Measurements from ENCODE around the gene METTL2B. TPM values are rescaled to one million over a fixed set of nuclear protein-coding genes. Genes with fewer than 3 reads are reported as not detected.
"Not testable (repeated sequence)": the region's sequence is repeated elsewhere in the genome, so short reads cannot be mapped to it uniquely, and the experiment has no call there.

Gene METTL2B
- total RNA-seq, 6 experiments from 2014 or later = 25.5 to 33.6 (median 31.7) TPM

GRCh38 chr7:128497405-128497804 lies 20.9 kb downstream of the METTL2B start:
- DNase-seq = no peak
- H3K36me3 Mint-ChIP-seq (ENCODE audit: low read depth) = no peaks in the 10 kb centered on the region; the same call in 1 of the 2 replicates
- peaks cover 1% of the 10 kb centered on the region; the same call in 1 of the 2 replicates for H3K27me3 Mint-ChIP-seq (ENCODE audit: insufficient read depth)
- TF ChIP-seq, protein P1, sequence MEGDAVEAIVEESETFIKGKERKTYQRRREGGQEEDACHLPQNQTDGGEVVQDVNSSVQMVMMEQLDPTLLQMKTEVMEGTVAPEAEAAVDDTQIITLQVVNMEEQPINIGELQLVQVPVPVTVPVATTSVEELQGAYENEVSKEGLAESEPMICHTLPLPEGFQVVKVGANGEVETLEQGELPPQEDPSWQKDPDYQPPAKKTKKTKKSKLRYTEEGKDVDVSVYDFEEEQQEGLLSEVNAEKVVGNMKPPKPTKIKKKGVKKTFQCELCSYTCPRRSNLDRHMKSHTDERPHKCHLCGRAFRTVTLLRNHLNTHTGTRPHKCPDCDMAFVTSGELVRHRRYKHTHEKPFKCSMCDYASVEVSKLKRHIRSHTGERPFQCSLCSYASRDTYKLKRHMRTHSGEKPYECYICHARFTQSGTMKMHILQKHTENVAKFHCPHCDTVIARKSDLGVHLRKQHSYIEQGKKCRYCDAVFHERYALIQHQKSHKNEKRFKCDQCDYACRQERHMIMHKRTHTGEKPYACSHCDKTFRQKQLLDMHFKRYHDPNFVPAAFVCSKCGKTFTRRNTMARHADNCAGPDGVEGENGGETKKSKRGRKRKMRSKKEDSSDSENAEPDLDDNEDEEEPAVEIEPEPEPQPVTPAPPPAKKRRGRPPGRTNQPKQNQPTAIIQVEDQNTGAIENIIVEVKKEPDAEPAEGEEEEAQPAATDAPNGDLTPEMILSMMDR (IDR thresholded peaks at IDR 0.05) = no peak
- no peaks in the 10 kb centered on the region for H3K4me1 Mint-ChIP-seq (ENCODE audit: low read depth)
- H3K4me3 Mint-ChIP-seq = no peak overlapping the region
- no peaks in the 10 kb centered on the region for H3K9me3 Mint-ChIP-seq
- no peak overlapping the region for H3K27ac Mint-ChIP-seq

DNA sequence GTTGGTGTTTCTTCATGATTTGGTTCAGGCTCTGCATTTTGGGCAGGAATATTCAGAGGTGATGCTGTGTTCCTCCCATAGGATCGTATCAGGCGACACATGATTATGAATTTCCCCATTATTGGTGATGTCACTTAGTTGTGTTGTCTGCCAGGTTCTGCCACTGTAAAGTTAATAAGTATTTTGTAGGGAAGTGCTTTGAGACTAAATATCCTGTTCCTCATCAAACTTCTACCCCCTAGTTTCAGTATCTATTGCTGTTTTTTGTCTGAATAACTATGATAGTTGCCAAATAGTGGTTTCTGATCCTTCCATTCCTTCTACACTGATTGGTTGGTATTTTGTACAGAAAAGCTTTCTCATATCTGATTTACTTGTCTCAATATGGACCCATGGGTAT lies 28.9 kb downstream of the METTL2B start:
- not testable (repeated sequence) for H3K9me3 Mint-ChIP-seq; H3K27me3 Mint-ChIP-seq (ENCODE audit: insufficient read depth); H3K36me3 Mint-ChIP-seq (ENCODE audit: low read depth); H3K4me3 Mint-ChIP-seq; DNase-seq; H3K4me1 Mint-ChIP-seq (ENCODE audit: low read depth); H3K27ac Mint-ChIP-seq

DNA sequence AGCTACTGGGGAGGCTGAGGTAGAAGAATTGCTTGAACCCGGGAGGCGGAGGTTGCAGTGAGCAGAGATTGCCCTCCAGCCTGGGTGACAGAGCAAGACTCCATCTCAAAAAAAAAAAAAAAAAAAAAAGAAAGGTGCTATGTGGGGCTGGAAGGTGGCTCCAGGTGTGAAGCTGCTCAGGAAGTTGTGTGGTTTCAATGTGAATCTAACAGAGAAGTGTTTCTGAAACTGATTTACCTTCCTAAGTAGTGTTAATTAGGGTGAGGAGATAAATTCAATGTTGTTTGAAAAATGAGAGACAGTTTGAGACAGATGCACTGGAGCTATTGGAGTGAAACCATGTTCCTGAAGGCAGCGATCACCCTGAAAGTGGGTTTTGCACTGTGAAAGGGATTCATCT lies 30.3 kb downstream of the METTL2B start:
- H3K9me3 Mint-ChIP-seq = not testable (repeated sequence)

DNA sequence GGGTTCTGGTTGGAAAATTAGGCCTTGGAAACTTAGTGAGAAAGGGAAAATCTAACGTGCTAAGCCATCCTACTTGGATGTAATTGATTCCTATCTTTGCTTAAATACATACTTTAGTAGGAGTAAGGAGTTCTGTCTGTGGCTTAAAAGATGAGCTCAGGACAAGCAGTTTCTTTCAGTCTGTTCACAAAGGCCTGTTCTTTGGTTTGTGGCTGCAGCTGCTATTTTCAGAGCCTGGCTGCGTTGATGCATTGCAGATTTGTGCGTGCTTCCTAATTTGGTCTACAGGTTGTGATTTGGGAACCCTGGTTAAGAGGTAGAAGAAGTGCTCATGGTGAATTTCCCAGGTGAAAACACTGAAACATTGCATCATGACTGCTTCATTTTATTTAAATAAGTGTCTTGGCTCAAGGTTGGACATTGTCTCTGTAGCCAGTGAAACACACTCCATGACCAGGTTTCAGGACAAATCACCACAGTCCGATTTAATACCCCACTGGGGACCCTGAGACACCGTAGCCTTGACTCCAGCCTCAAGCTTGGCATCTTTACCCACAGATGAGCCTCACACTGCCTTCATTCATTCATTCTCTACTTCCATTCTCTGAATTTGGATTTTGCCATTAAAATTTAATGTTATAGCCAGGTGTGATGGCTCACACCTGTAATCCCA lies 30.9 kb downstream of the METTL2B start:
- H3K4me3 Mint-ChIP-seq; H3K4me1 Mint-ChIP-seq (ENCODE audit: low read depth); DNase-seq; H3K27me3 Mint-ChIP-seq (ENCODE audit: insufficient read depth); H3K9me3 Mint-ChIP-seq; H3K27ac Mint-ChIP-seq; H3K36me3 Mint-ChIP-seq (ENCODE audit: low read depth): not testable (repeated sequence)

More for the DNA sequence above, 30.3 kb downstream of the METTL2B start:
- H3K27ac Mint-ChIP-seq; H3K4me1 Mint-ChIP-seq (ENCODE audit: low read depth); H3K27me3 Mint-ChIP-seq (ENCODE audit: insufficient read depth); H3K36me3 Mint-ChIP-seq (ENCODE audit: low read depth); H3K4me3 Mint-ChIP-seq; DNase-seq: not testable (repeated sequence)

DNA sequence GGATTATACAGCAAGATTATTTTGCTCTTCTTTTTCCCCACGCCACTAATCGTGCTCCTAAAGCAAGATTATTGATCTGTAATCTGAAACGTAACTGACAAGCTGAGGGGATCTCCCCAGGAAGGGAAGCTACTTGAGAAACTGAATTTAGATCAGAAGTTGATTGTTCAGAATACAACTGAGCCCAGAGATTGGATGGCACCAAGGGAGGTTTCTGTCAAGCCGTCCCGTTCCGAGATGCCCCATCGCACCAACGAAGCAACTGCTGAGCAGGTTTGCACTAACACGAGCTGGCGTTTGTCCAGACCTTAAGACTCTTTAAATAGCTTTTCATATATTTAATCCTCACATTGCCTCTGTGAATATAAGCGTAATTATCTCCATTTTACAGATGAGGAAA lies 35.1 kb downstream of the METTL2B start:
- not testable (repeated sequence) for H3K4me1 Mint-ChIP-seq (ENCODE audit: low read depth); H3K27ac Mint-ChIP-seq; H3K4me3 Mint-ChIP-seq; H3K27me3 Mint-ChIP-seq (ENCODE audit: insufficient read depth); H3K9me3 Mint-ChIP-seq; DNase-seq; H3K36me3 Mint-ChIP-seq (ENCODE audit: low read depth)

- not testable (repeated sequence) for DNase-seq; H3K36me3 Mint-ChIP-seq (ENCODE audit: low read depth); H3K27ac Mint-ChIP-seq; H3K9me3 Mint-ChIP-seq; H3K4me1 Mint-ChIP-seq (ENCODE audit: low read depth); H3K27me3 Mint-ChIP-seq (ENCODE audit: insufficient read depth); H3K4me3 Mint-ChIP-seq
Measured at GRCh38 chr7:128515232-128515631, 38.7 kb downstream of the METTL2B start.

GRCh38 chr7:128517023-128517422 lies 40.5 kb downstream of the METTL2B start:
- not testable (repeated sequence) for H3K27me3 Mint-ChIP-seq (ENCODE audit: insufficient read depth); H3K4me3 Mint-ChIP-seq; DNase-seq

DNA sequence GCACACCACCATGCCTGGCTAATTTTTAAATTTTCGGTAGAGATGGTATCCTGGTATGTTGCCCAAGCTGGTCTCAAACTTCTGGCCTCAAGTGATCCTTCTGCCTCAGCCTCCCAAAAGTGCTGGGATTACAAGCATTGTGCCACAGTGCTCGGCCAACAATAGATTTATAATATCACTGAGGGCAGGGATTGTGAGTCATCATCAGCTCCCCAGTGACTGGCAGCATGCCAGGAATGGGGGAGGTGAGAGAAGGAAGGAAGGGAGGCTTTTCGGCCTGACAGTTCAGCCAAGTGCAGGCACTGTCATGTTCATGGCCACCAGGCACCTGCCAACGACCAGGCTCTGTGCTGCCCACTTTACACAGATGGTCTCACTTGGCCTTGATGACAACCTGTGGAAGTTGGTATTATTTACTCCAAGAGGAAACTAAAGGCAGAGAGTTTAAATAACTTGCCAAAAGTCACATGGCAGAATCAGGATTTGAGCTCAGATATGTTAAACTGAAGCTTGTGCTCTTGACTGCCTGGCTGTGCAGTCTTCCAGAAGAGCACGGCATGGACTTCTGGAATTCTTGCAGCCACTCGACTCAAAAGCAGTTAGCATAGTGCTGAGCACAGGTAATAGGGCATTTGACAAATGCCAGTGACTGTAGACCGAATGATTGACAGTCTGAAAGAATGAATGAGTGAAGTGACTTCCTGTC lies 46.8 kb downstream of the METTL2B start:
- H3K4me3 Mint-ChIP-seq; H3K9me3 Mint-ChIP-seq; H3K36me3 Mint-ChIP-seq (ENCODE audit: low read depth); H3K27me3 Mint-ChIP-seq (ENCODE audit: insufficient read depth); H3K4me1 Mint-ChIP-seq (ENCODE audit: low read depth): not testable (repeated sequence)
- peak; percentile 66 for DNase-seq
- H3K27ac Mint-ChIP-seq = peak overlapping the region; percentile 59

More at GRCh38 chr7:128517023-128517422, 40.5 kb downstream of the METTL2B start:
- H3K9me3 Mint-ChIP-seq; H3K27ac Mint-ChIP-seq; H3K36me3 Mint-ChIP-seq (ENCODE audit: low read depth); H3K4me1 Mint-ChIP-seq (ENCODE audit: low read depth): not testable (repeated sequence)

GRCh38 chr7:128523932-128524524 lies 47.5 kb downstream of the METTL2B start:
- not testable (repeated sequence) for H3K9me3 Mint-ChIP-seq; H3K27me3 Mint-ChIP-seq (ENCODE audit: insufficient read depth); H3K36me3 Mint-ChIP-seq (ENCODE audit: low read depth); H3K27ac Mint-ChIP-seq; DNase-seq; H3K4me3 Mint-ChIP-seq; H3K4me1 Mint-ChIP-seq (ENCODE audit: low read depth)

GRCh38 chr7:128525584-128525983 lies 49.0 kb downstream of the METTL2B start:
- not testable (repeated sequence) for DNase-seq; H3K27ac Mint-ChIP-seq; H3K4me3 Mint-ChIP-seq; H3K27me3 Mint-ChIP-seq (ENCODE audit: insufficient read depth); H3K9me3 Mint-ChIP-seq; H3K36me3 Mint-ChIP-seq (ENCODE audit: low read depth)
- H3K4me1 Mint-ChIP-seq (ENCODE audit: low read depth) = peaks cover 15% of the 10 kb centered on the region

- not testable (repeated sequence) for H3K27ac Mint-ChIP-seq; DNase-seq; H3K36me3 Mint-ChIP-seq (ENCODE audit: low read depth); H3K9me3 Mint-ChIP-seq; H3K27me3 Mint-ChIP-seq (ENCODE audit: insufficient read depth); H3K4me3 Mint-ChIP-seq
- peaks cover 15% of the 10 kb centered on the region for H3K4me1 Mint-ChIP-seq (ENCODE audit: low read depth)
Measured at GRCh38 chr7:128526062-128526466, 49.5 kb downstream of the METTL2B start.

- not testable (repeated sequence) for H3K27ac Mint-ChIP-seq; H3K9me3 Mint-ChIP-seq; H3K27me3 Mint-ChIP-seq (ENCODE audit: insufficient read depth); H3K4me3 Mint-ChIP-seq; DNase-seq
- H3K4me1 Mint-ChIP-seq (ENCODE audit: low read depth) = peaks cover 19% of the 10 kb centered on the region
- peaks cover 20% of the 10 kb centered on the region for H3K36me3 Mint-ChIP-seq (ENCODE audit: low read depth)
Measured at GRCh38 chr7:128529191-128529590, 52.6 kb downstream of the METTL2B start.
